K562 (cell line): ENCODE results near the gene SNX9. TPM values are rescaled to one million over a fixed set of nuclear protein-coding genes. Genes with fewer than 3 reads are reported as not detected.

Experiments used
- ELF2 ChIP-seq: fragments of 250-450 bp; sonication (Bioruptor Pico); IDR thresholded peaks from 2 replicates; pipeline ENCODE4 v1.5.0; 2021; ENCODE audit warnings: mild to moderate bottlenecking
- NONO ChIP-seq, 2 experiments: fragments of 200-400 bp in 1 of 2; fragments of 450-650 bp in 1 of 2; formaldehyde crosslinking in 1 of 2; IDR thresholded peaks; 2 replicates each; pipeline ENCODE4 v1.6.1; 2017; ENCODE audit warnings: low read depth in 2 of 2, mild to moderate bottlenecking in 2 of 2, moderate library complexity in 2 of 2, low read length in 1 of 2
- ZNF263 ChIP-seq: sonication (generic); formaldehyde crosslinking; IDR thresholded peaks from 2 replicates; pipeline ENCODE4 v1.8.0; 2022; ENCODE audit warnings: mild to moderate bottlenecking, missing genetic modification reagents, borderline replicate concordance
- polyA plus RNA-seq, 8 experiments: library from polyadenylated mRNA; depleted of rRNA in 4 of 8; stranded (reverse) in 5 of 8; unstranded in 3 of 8; fragments of >200 nt; fragmentation: Nextera tagmentation in 2 of 8; fragmentation: Illumina TruSeq in 1 of 8; extraction: Ambion mirVana in 2 of 8; extraction: Trizol in 1 of 8; gene quantifications; 2 replicates each; pipeline versions ENCODE4 v1.2.1 to v1.2.3, GENCODE V29; 2011 to 2014; ENCODE audit warnings: inconsistent platforms in 1 of 8, missing spikeins in 1 of 8
- total RNA-seq, 7 experiments: library from RNA; depleted of rRNA in 6 of 7; stranded (reverse); fragments of >200 nt in 6 of 7; fragmentation: Illumina TruSeq in 2 of 7; extraction: Trizol in 2 of 7; gene quantifications; 2 replicates each; pipeline versions ENCODE4 v1.2.1 to v1.2.3, GENCODE V29; 2011 to 2021; ENCODE audit warnings: low replicate concordance in 1 of 7
- TF ChIP-seq, protein P1 (sequence below): fragments of 450-650 bp; IDR thresholded peaks from 2 replicates; pipeline ENCODE4 v1.6.1; 2016; ENCODE audit warnings: mild to moderate bottlenecking, moderate library complexity

Gene SNX9
- total and polyA plus RNA-seq, 9 of the 15 experiments (the other 6 are each of a cell fraction or from before 2014, with no cell fraction given): 6.0 to 81.7 (median 57.1) TPM

DNA sequence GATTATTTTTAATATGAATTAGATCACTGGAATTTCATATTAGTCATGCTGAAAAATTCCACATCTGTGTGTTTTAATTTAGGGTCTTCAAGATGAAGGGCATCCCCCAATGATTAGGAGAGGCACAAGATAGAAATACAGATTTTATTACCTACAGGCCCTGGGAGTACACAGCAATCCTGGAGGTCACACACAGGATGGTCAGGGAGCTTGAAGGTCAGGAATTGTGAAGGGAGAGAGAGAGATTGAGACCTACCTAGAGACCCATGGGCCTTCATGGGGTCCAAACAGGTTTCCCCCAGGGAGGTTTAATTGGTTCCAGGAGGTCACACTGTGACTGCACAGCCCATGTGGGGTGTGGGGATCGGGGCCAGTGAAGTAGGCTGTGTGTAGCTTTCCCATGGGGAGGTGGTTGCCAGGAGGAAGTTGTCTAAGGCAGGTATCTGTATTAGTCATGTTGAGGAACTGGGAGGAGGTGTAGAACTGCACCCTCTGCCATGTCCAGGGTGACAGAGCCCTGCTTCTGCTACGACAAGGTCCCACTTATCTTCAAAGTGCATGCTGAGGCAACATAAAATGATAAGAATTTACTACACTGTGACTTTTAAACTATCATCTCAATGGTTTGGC lies 18.3 kb downstream of the SNX9 start (continued):
- no peak for TF ChIP-seq ELF2
- TF ChIP-seq ZNF263 (CRISPR knock-in tag): no peak; the same call in 1 of the 2 replicates
- TF ChIP-seq, protein P1, sequence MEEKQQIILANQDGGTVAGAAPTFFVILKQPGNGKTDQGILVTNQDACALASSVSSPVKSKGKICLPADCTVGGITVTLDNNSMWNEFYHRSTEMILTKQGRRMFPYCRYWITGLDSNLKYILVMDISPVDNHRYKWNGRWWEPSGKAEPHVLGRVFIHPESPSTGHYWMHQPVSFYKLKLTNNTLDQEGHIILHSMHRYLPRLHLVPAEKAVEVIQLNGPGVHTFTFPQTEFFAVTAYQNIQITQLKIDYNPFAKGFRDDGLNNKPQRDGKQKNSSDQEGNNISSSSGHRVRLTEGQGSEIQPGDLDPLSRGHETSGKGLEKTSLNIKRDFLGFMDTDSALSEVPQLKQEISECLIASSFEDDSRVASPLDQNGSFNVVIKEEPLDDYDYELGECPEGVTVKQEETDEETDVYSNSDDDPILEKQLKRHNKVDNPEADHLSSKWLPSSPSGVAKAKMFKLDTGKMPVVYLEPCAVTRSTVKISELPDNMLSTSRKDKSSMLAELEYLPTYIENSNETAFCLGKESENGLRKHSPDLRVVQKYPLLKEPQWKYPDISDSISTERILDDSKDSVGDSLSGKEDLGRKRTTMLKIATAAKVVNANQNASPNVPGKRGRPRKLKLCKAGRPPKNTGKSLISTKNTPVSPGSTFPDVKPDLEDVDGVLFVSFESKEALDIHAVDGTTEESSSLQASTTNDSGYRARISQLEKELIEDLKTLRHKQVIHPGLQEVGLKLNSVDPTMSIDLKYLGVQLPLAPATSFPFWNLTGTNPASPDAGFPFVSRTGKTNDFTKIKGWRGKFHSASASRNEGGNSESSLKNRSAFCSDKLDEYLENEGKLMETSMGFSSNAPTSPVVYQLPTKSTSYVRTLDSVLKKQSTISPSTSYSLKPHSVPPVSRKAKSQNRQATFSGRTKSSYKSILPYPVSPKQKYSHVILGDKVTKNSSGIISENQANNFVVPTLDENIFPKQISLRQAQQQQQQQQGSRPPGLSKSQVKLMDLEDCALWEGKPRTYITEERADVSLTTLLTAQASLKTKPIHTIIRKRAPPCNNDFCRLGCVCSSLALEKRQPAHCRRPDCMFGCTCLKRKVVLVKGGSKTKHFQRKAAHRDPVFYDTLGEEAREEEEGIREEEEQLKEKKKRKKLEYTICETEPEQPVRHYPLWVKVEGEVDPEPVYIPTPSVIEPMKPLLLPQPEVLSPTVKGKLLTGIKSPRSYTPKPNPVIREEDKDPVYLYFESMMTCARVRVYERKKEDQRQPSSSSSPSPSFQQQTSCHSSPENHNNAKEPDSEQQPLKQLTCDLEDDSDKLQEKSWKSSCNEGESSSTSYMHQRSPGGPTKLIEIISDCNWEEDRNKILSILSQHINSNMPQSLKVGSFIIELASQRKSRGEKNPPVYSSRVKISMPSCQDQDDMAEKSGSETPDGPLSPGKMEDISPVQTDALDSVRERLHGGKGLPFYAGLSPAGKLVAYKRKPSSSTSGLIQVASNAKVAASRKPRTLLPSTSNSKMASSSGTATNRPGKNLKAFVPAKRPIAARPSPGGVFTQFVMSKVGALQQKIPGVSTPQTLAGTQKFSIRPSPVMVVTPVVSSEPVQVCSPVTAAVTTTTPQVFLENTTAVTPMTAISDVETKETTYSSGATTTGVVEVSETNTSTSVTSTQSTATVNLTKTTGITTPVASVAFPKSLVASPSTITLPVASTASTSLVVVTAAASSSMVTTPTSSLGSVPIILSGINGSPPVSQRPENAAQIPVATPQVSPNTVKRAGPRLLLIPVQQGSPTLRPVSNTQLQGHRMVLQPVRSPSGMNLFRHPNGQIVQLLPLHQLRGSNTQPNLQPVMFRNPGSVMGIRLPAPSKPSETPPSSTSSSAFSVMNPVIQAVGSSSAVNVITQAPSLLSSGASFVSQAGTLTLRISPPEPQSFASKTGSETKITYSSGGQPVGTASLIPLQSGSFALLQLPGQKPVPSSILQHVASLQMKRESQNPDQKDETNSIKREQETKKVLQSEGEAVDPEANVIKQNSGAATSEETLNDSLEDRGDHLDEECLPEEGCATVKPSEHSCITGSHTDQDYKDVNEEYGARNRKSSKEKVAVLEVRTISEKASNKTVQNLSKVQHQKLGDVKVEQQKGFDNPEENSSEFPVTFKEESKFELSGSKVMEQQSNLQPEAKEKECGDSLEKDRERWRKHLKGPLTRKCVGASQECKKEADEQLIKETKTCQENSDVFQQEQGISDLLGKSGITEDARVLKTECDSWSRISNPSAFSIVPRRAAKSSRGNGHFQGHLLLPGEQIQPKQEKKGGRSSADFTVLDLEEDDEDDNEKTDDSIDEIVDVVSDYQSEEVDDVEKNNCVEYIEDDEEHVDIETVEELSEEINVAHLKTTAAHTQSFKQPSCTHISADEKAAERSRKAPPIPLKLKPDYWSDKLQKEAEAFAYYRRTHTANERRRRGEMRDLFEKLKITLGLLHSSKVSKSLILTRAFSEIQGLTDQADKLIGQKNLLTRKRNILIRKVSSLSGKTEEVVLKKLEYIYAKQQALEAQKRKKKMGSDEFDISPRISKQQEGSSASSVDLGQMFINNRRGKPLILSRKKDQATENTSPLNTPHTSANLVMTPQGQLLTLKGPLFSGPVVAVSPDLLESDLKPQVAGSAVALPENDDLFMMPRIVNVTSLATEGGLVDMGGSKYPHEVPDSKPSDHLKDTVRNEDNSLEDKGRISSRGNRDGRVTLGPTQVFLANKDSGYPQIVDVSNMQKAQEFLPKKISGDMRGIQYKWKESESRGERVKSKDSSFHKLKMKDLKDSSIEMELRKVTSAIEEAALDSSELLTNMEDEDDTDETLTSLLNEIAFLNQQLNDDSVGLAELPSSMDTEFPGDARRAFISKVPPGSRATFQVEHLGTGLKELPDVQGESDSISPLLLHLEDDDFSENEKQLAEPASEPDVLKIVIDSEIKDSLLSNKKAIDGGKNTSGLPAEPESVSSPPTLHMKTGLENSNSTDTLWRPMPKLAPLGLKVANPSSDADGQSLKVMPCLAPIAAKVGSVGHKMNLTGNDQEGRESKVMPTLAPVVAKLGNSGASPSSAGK: no peak
- TF ChIP-seq NONO (IDR thresholded peaks at IDR 0.05; ENCODE audit: low read depth in 2 of 2, low read length in 1 of 2): no peak
